Measurements from ENCODE around the gene KIF13A. TPM values are rescaled to one million over a fixed set of nuclear protein-coding genes. Genes with fewer than 3 reads are reported as not detected.
A peak's percentile ranks its signal among the peaks of the same experiment; 100 is the strongest.

The KIF13A gene
- total and polyA plus RNA-seq, 9 of the 15 experiments (the other 6 are each of a cell fraction or from before 2014, with no cell fraction given): 3.6 to 44.3 (median 29.7) TPM

GRCh38 chr6:17725083-17725482, 262.4 kb downstream of the KIF13A start (continued):
- TF ChIP-seq ZBTB40 (IDR thresholded peaks at IDR 0.05) (peak; percentile 54; the same call in 1 of the 2 replicates), ZBTB40 (CRISPR knock-in tag; IDR thresholded peaks at IDR 0.05) (no peak), MTA3 (IDR thresholded peaks at IDR 0.05; ENCODE audit: borderline replicate concordance) (peak; percentile 57; the same call in 1 of the 2 replicates), ZNF24 (IDR thresholded peaks at IDR 0.05) (0 out of 2 replicates have a peak, but pooled peaks have one; percentile 51), ARID2 (IDR thresholded peaks at IDR 0.05) (no peak), C11orf30 (IDR thresholded peaks at IDR 0.05; ENCODE audit: low read depth) (no peak), FOXK1 (CRISPR knock-in tag; IDR thresholded peaks at IDR 0.05; ENCODE audit: borderline replicate concordance) (no peak), VEZF1 (CRISPR knock-in tag; IDR thresholded peaks at IDR 0.05) (peak; percentile 38), RBFOX2 (IDR thresholded peaks at IDR 0.05; ENCODE audit: low read depth, low read length) (peak; percentile 23; the same call in 1 of the 2 replicates), KLF13 (tag; IDR thresholded peaks at IDR 0.05; ENCODE audit: borderline replicate concordance, low read depth) (peak; percentile 36; the same call in 1 of the 2 replicates), UBTF (IDR thresholded peaks at IDR 0.05; ENCODE audit: borderline replicate concordance in 1 of 2, low read depth in 2 of 2, low read length in 2 of 2) (peak in 1 of 2 experiments; percentile 83; a peak in 2 of 4 replicates)
